CD14-positive monocyte (primary cell): ENCODE results near the gene ERICH3. TPM values are rescaled to one million over a fixed set of nuclear protein-coding genes. Genes with fewer than 3 reads are reported as not detected.

ENCODE experiments used
- DNase-seq, 3 donors: peaks; one replicate each; pipeline ENCODE4 v3.0.0-alpha.2; 2011 to 2022
- H2AFZ ChIP-seq: 2 replicates; pipeline ENCODE4 v1.6.0; 2012; ENCODE audit warnings: mild to moderate bottlenecking, low read depth, low read length, inconsistent platforms; ENCODE audit not compliant: insufficient read depth, poor library complexity, severe bottlenecking
- H3K27ac ChIP-seq, 2 donors: 1 replicate in 1 of 2; 2 replicates in 1 of 2; pipeline ENCODE4 v1.5.1; 2012 to 2013; ENCODE audit warnings: low read length in 2 of 2, control low read depth in 1 of 2, inconsistent platforms in 1 of 2, low read depth in 1 of 2, mild to moderate bottlenecking in 1 of 2
- H3K27me3 ChIP-seq, 2 donors: one replicate each; pipeline versions ENCODE4 v1.6.0 to v1.6.1; 2011 to 2013; ENCODE audit warnings: low read length in 2 of 2; ENCODE audit not compliant: control insufficient read depth in 2 of 2, insufficient read depth in 2 of 2
- H3K36me3 ChIP-seq, 2 donors: replicated peaks in 1 of 2; 1 replicate in 1 of 2; 2 replicates in 1 of 2; pipeline versions ENCODE4 v1.5.1 to v1.6.1; 2012 to 2013; ENCODE audit warnings: low read length in 2 of 2, control low read depth in 1 of 2, inconsistent platforms in 1 of 2, mild to moderate bottlenecking in 1 of 2; ENCODE audit not compliant: insufficient read depth in 2 of 2, control insufficient read depth in 1 of 2
- H3K4me1 ChIP-seq, 2 donors: 1 replicate in 1 of 2; 2 replicates in 1 of 2; pipeline versions ENCODE4 v1.5.1 to v1.6.1; 2012 to 2013; ENCODE audit warnings: low read length in 2 of 2, control low read depth in 1 of 2, inconsistent platforms in 1 of 2, mild to moderate bottlenecking in 1 of 2, moderate library complexity in 1 of 2; ENCODE audit not compliant: insufficient read depth in 2 of 2, control insufficient read depth in 1 of 2
- H3K4me2 ChIP-seq: replicated peaks from 2 replicates; pipeline ENCODE3; 2012; ENCODE audit warnings: low read length, moderate library complexity, mild to moderate bottlenecking; ENCODE audit not compliant: poor library complexity, severe bottlenecking; ENCODE audit errors: extremely low read depth
- H3K4me3 ChIP-seq, 3 experiments: fragments of 200-600 bp in 1 of 3; sonication (generic) in 1 of 3; replicated peaks in 1 of 3; 1 replicate in 2 of 3; 2 replicates in 1 of 3; pipeline ENCODE4 v1.5.1; 2011 to 2013; ENCODE audit warnings: low read length in 3 of 3, mild to moderate bottlenecking in 3 of 3, control low read depth in 2 of 3, low read depth in 2 of 3, inconsistent platforms in 1 of 3, moderate library complexity in 1 of 3
- H3K79me2 ChIP-seq: 2 replicates; pipeline ENCODE4 v1.6.0; 2012; ENCODE audit warnings: mild to moderate bottlenecking, control low read depth, inconsistent platforms, low read length, moderate library complexity; ENCODE audit not compliant: insufficient read depth
- H3K9ac ChIP-seq: 2 replicates; pipeline ENCODE4 v1.6.0; 2017; ENCODE audit warnings: low read length, mild to moderate bottlenecking; ENCODE audit not compliant: insufficient read depth, poor library complexity, severe bottlenecking
- H3K9me3 ChIP-seq, 2 donors: replicated peaks in 1 of 2; 1 replicate in 1 of 2; 2 replicates in 1 of 2; pipeline versions ENCODE4 v1.5.1 to v1.6.1; 2012 to 2013; ENCODE audit warnings: low read length in 2 of 2, control low read depth in 1 of 2; ENCODE audit not compliant: control insufficient read depth in 1 of 2, insufficient read depth in 1 of 2
- H4K20me1 ChIP-seq: 2 replicates; pipeline ENCODE4 v1.6.0; 2012; ENCODE audit warnings: mild to moderate bottlenecking, low read length, control low read depth, moderate library complexity; ENCODE audit not compliant: insufficient read depth
- H3K27ac Mint-ChIP-seq, 7 donors: one replicate each; pipeline ENCODE4 v1.8.0; 2020; ENCODE audit warnings: mild to moderate bottlenecking in 7 of 7, mixed read lengths in 7 of 7, moderate library complexity in 6 of 7, inconsistent platforms in 2 of 7
- H3K27me3 Mint-ChIP-seq, 3 donors: one replicate each; pipeline ENCODE4 v1.8.0; 2021 to 2022; ENCODE audit warnings: low read depth in 3 of 3, mild to moderate bottlenecking in 3 of 3, mixed read lengths in 3 of 3, moderate library complexity in 3 of 3, inconsistent platforms in 1 of 3
- H3K36me3 Mint-ChIP-seq, 2 donors: one replicate each; pipeline ENCODE4 v1.8.0; 2020; ENCODE audit warnings: mixed read lengths in 2 of 2, inconsistent platforms in 1 of 2, mild to moderate bottlenecking in 1 of 2
- H3K4me1 Mint-ChIP-seq: one replicate; pipeline ENCODE4 v1.8.0; 2020; ENCODE audit warnings: mild to moderate bottlenecking, mixed read lengths
- H3K4me3 Mint-ChIP-seq, 2 donors: one replicate each; pipeline ENCODE4 v1.8.0; 2020; ENCODE audit warnings: mild to moderate bottlenecking in 2 of 2, mixed read lengths in 2 of 2, moderate library complexity in 1 of 2
- H3K9me3 Mint-ChIP-seq, 7 donors: one replicate each; pipeline ENCODE4 v1.8.0; 2020 to 2022; ENCODE audit warnings: mixed read lengths in 7 of 7, mild to moderate bottlenecking in 6 of 7, moderate library complexity in 6 of 7, inconsistent platforms in 2 of 7
- WGBS: methylation state at CpG from one replicate; pipeline ENCODE4 v1.1.5; 2013; ENCODE audit warnings: missing lambda C conversion rate; ENCODE audit not compliant: insufficient coverage; 5-methylcytosine and 5-hydroxymethylcytosine counted together
- intact Hi-C, 2 donors: fragments of 100-400 bp; cut with micrococcal nuclease; formaldehyde crosslinking; loops; one replicate each; pipeline versions ENCODE4 v1.15.0 to v1.15.1; 2023
- polyA plus RNA-seq, 3 donors: library from polyadenylated mRNA; depleted of rRNA in 1 of 3; unstranded in 2 of 3; stranded (reverse) in 1 of 3; fragments of 300-500 nt in 2 of 3; fragments of >200 nt in 1 of 3; fragmentation: Illumina TruSeq in 2 of 3; gene quantifications; 1 replicate in 2 of 3; 2 replicates in 1 of 3; pipeline ENCODE4 v1.2.3, GENCODE V29; 2012 to 2021
- TF ChIP-seq, protein P1 (sequence below): fragments of 200-600 bp; IDR thresholded peaks from one replicate; pipeline ENCODE4 v1.8.0; 2022; ENCODE audit warnings: antibody characterized with exemption, mild to moderate bottlenecking

Gene ERICH3
- polyA plus RNA-seq, 3 donors = not detected

DNA sequence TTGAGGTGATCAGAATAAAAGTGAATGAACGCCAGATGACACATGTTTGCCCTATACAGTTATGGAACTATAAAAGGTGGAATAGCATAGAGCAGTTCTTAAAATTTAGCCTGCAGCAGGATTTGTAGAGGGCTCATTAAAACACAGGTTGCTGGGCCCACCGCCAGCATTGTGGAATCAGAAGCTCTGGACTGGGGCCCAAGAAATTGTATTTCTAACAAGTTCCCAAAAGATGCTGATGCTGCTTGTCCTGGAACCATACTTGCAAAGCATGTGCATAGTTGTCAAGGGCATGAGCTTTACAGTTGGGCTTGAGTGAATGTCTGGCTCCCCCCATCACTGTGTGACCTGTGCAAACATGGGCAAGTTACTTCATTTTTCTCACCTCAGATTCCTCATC is 123.7 kb downstream of the ERICH3 start:
- no peak for DNase-seq
- Histone ChIP-seq H3K79me2 (no peaks in the 10 kb centered on the region), H3K27ac (no peak overlapping the region), H3K4me1 (no peaks in the 10 kb centered on the region), H3K27me3 (no peaks in the 10 kb centered on the region), H2AFZ (no peak overlapping the region), H3K9ac (no peak overlapping the region), H3K36me3 (no peaks in the 10 kb centered on the region), H3K4me3 (no peak overlapping the region), H3K4me2 (no peak overlapping the region), H4K20me1 (no peaks in the 10 kb centered on the region), H3K9me3 (no peaks in the 10 kb centered on the region)
- Mint-ChIP-seq H3K27ac (no peak overlapping the region), H3K27me3 (peaks cover 0 to 2% (median 1%) of the 10 kb centered on the region in 3 donors), H3K4me1 (no peaks in the 10 kb centered on the region), H3K9me3 (peaks cover 0 to 11% (median 6%) of the 10 kb centered on the region in 7 donors), H3K4me3 (no peak overlapping the region), H3K36me3 (no peaks in the 10 kb centered on the region)
- WGBS = 100% methylated on average over 2 of the region's 2 CpGs
- TF ChIP-seq, protein P1, sequence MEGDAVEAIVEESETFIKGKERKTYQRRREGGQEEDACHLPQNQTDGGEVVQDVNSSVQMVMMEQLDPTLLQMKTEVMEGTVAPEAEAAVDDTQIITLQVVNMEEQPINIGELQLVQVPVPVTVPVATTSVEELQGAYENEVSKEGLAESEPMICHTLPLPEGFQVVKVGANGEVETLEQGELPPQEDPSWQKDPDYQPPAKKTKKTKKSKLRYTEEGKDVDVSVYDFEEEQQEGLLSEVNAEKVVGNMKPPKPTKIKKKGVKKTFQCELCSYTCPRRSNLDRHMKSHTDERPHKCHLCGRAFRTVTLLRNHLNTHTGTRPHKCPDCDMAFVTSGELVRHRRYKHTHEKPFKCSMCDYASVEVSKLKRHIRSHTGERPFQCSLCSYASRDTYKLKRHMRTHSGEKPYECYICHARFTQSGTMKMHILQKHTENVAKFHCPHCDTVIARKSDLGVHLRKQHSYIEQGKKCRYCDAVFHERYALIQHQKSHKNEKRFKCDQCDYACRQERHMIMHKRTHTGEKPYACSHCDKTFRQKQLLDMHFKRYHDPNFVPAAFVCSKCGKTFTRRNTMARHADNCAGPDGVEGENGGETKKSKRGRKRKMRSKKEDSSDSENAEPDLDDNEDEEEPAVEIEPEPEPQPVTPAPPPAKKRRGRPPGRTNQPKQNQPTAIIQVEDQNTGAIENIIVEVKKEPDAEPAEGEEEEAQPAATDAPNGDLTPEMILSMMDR = no peak
- intact Hi-C loops = no loop called here

- H3K4me3 Mint-ChIP-seq = no peak overlapping the region
- H3K27me3 Mint-ChIP-seq = peaks cover 0 to 1% (median 0%) of the 10 kb centered on the region in 3 donors
- H2AFZ ChIP-seq = no peak overlapping the region
- H3K27me3 ChIP-seq = no peaks in the 10 kb centered on the region
- H3K9me3 Mint-ChIP-seq = peaks cover 0 to 11% (median 4%) of the 10 kb centered on the region in 7 donors
- no peaks in the 10 kb centered on the region for H3K4me1 Mint-ChIP-seq
- TF ChIP-seq, protein P1 = no peak
- H4K20me1 ChIP-seq = no peaks in the 10 kb centered on the region
- no peaks in the 10 kb centered on the region for H3K36me3 Mint-ChIP-seq
- no peaks in the 10 kb centered on the region for H3K9me3 ChIP-seq
- no peaks in the 10 kb centered on the region for H3K4me1 ChIP-seq
- no peak for DNase-seq
- 80% methylated on average over 1 of the region's 4 CpGs for WGBS
- no peak overlapping the region for H3K27ac ChIP-seq
- no peak overlapping the region for H3K9ac ChIP-seq
- H3K27ac Mint-ChIP-seq = no peak overlapping the region
- no peak overlapping the region for H3K4me2 ChIP-seq
- H3K36me3 ChIP-seq = no peaks in the 10 kb centered on the region
- no peak overlapping the region for H3K4me3 ChIP-seq
- no peaks in the 10 kb centered on the region for H3K79me2 ChIP-seq
- intact Hi-C loops = no loop called here
Measured at GRCh38 chr1:74548961-74549750, 124.4 kb downstream of the ERICH3 start.
